Astrocyte (in vitro differentiated cells and primary cell): ENCODE measurements around the gene PABPC1L. TPM values are rescaled to one million over a fixed set of nuclear protein-coding genes. Genes with fewer than 3 reads are reported as not detected.

Source experiments
- DNase-seq: peaks from one replicate; pipeline ENCODE4 v3.0.0-alpha.2; 2010; ENCODE audit warnings: low read depth
- FAIRE-seq: peaks from 2 replicates; lab custom pipeline; 2011; peaks lifted over from hg19 to GRCh38; lab: Jason Lieb, UNC
- H2AFZ ChIP-seq: 2 replicates; pipeline ENCODE4 v1.6.0; 2012; ENCODE audit warnings: low read depth, low read length, inconsistent platforms
- H3K27ac ChIP-seq: 2 replicates; pipeline ENCODE4 v1.5.1; 2011; ENCODE audit warnings: low read depth, low read length, inconsistent platforms
- H3K27me3 ChIP-seq: 2 replicates; pipeline ENCODE4 v1.6.0; 2011; ENCODE audit warnings: low read length, inconsistent platforms; ENCODE audit not compliant: insufficient read depth
- H3K36me3 ChIP-seq: 2 replicates; pipeline ENCODE4 v1.5.1; 2011; ENCODE audit warnings: low read length, inconsistent platforms; ENCODE audit not compliant: insufficient read depth
- H3K4me1 ChIP-seq: 2 replicates; pipeline ENCODE4 v1.5.1; 2011; ENCODE audit warnings: low read length, inconsistent platforms; ENCODE audit not compliant: insufficient read depth
- H3K4me2 ChIP-seq: 2 replicates; pipeline ENCODE4 v1.6.0; 2012; ENCODE audit warnings: low read length, inconsistent platforms
- H3K4me3 ChIP-seq: 2 replicates; pipeline ENCODE4 v1.5.1; 2011; ENCODE audit warnings: low read depth, mild to moderate bottlenecking, low read length, inconsistent platforms; ENCODE audit not compliant: insufficient read depth
- H3K79me2 ChIP-seq: 2 replicates; pipeline ENCODE4 v1.6.0; 2012; ENCODE audit warnings: mild to moderate bottlenecking, low read length, inconsistent platforms; ENCODE audit not compliant: insufficient read depth
- H3K9ac ChIP-seq: 2 replicates; pipeline ENCODE4 v1.6.0; 2012; ENCODE audit warnings: mild to moderate bottlenecking, low read length, inconsistent platforms
- H3K9me3 ChIP-seq: 2 replicates; pipeline ENCODE4 v1.5.1; 2012; ENCODE audit warnings: low read depth, mild to moderate bottlenecking, low read length, inconsistent platforms; ENCODE audit not compliant: insufficient read depth
- H4K20me1 ChIP-seq: 2 replicates; pipeline ENCODE4 v1.6.0; 2012; ENCODE audit warnings: low read length, inconsistent platforms; ENCODE audit not compliant: insufficient read depth
- H3K27ac Mint-ChIP-seq: one replicate; pipeline ENCODE4 v1.8.0; 2021; ENCODE audit warnings: mild to moderate bottlenecking, mixed read lengths; ENCODE audit not compliant: unreplicated experiment
- H3K27me3 Mint-ChIP-seq: one replicate; pipeline ENCODE4 v1.8.0; 2021; ENCODE audit warnings: low read depth, mixed read lengths; ENCODE audit not compliant: unreplicated experiment
- H3K36me3 Mint-ChIP-seq: one replicate; pipeline ENCODE4 v1.8.0; 2021; ENCODE audit warnings: low read depth, mixed read lengths; ENCODE audit not compliant: unreplicated experiment
- H3K4me1 Mint-ChIP-seq: one replicate; pipeline ENCODE4 v1.8.0; 2021; ENCODE audit warnings: low read depth, mixed read lengths; ENCODE audit not compliant: unreplicated experiment
- H3K4me3 Mint-ChIP-seq: one replicate; pipeline ENCODE4 v1.8.0; 2021; ENCODE audit warnings: mild to moderate bottlenecking, moderate library complexity, mixed read lengths; ENCODE audit not compliant: unreplicated experiment
- H3K9me3 Mint-ChIP-seq: one replicate; pipeline ENCODE4 v1.8.0; 2021; ENCODE audit warnings: mild to moderate bottlenecking, mixed read lengths; ENCODE audit not compliant: unreplicated experiment
- EZH2 ChIP-seq: IDR thresholded peaks from 2 replicates; pipeline ENCODE4 v1.6.1; 2012; ENCODE audit warnings: mild to moderate bottlenecking, low read length, inconsistent platforms; ENCODE audit not compliant: insufficient read depth
- total RNA-seq: library from RNA; stranded (reverse); gene quantifications from 2 replicates; pipeline ENCODE4 v1.2.1, GENCODE V29; 2021
- TF ChIP-seq, protein P1 (sequence below): IDR thresholded peaks from 2 replicates; pipeline ENCODE4 v1.5.1; 2011; ENCODE audit warnings: low read depth, mild to moderate bottlenecking, inconsistent platforms, low read length, moderate library complexity; ENCODE audit not compliant: insufficient read depth

The PABPC1L gene
- total RNA-seq, 1 donor from 2014 or later: 48.7 TPM

DNA sequence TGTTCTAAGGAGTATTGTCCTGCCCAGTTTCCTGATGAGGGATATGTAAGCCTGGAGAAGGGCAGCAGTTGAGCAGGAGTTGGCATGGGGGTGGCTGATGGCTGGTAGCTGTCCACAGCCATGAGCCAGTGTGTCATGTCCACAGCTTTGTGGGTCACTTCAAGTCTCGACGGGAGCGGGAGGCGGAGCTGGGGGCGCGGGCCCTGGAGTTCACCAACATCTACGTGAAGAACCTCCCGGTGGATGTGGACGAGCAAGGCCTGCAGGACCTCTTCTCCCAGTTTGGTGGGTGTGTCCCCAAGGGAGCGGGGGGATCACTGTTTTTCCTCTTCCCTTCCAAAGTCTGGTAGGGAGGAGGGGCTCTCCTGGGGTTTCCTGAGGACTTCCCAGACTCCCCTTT lies 8.9 kb downstream of the PABPC1L start:
- Mint-ChIP-seq H3K4me1 (no peaks in the 10 kb centered on the region), H3K27ac (no peak overlapping the region), H3K4me3 (no peak overlapping the region), H3K36me3 (peaks cover 21% of the 10 kb centered on the region), H3K9me3 (no peaks in the 10 kb centered on the region), H3K27me3 (no peaks in the 10 kb centered on the region)
- no peaks in the 10 kb centered on the region for H4K20me1 ChIP-seq
- FAIRE-seq: no peak
- no peak for DNase-seq
- H3K4me3 ChIP-seq: no peak overlapping the region
- no peaks in the 10 kb centered on the region for H3K79me2 ChIP-seq
- no peak overlapping the region for H3K9ac ChIP-seq
- no peaks in the 10 kb centered on the region for H3K4me1 ChIP-seq
- H3K27me3 ChIP-seq: no peaks in the 10 kb centered on the region
- no peak overlapping the region for H2AFZ ChIP-seq
- no peak overlapping the region for H3K27ac ChIP-seq
- no peak overlapping the region for H3K4me2 ChIP-seq
- peaks cover 10% of the 10 kb centered on the region for H3K36me3 ChIP-seq
- no peaks in the 10 kb centered on the region for H3K9me3 ChIP-seq
- TF ChIP-seq EZH2: no peak
- TF ChIP-seq, protein P1, sequence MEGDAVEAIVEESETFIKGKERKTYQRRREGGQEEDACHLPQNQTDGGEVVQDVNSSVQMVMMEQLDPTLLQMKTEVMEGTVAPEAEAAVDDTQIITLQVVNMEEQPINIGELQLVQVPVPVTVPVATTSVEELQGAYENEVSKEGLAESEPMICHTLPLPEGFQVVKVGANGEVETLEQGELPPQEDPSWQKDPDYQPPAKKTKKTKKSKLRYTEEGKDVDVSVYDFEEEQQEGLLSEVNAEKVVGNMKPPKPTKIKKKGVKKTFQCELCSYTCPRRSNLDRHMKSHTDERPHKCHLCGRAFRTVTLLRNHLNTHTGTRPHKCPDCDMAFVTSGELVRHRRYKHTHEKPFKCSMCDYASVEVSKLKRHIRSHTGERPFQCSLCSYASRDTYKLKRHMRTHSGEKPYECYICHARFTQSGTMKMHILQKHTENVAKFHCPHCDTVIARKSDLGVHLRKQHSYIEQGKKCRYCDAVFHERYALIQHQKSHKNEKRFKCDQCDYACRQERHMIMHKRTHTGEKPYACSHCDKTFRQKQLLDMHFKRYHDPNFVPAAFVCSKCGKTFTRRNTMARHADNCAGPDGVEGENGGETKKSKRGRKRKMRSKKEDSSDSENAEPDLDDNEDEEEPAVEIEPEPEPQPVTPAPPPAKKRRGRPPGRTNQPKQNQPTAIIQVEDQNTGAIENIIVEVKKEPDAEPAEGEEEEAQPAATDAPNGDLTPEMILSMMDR: no peak

DNA sequence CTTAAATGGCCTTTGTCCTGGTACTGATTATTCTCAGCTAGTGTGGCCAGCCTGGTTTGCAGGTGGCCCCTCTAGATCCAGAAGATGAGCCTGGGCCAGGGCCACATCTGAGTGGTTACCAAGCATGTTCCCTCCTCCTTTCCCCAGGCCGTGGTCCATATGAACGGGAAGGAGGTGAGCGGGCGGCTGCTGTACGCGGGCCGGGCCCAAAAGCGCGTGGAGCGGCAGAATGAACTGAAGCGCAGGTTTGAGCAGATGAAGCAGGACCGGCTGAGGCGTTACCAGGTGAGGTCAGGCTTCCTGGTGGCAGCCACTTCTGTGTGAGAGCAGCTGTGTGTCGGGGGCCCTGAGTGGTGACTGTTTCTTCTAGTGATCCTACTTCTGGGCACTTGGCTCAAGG lies 11.6 kb downstream of the PABPC1L start:
- no peaks in the 10 kb centered on the region for H3K4me1 Mint-ChIP-seq
- Histone ChIP-seq H4K20me1 (no peaks in the 10 kb centered on the region), H3K36me3 (peaks cover 15% of the 10 kb centered on the region), H3K4me2 (no peak overlapping the region), H3K27ac (no peak overlapping the region), H2AFZ (no peak overlapping the region), H3K27me3 (no peaks in the 10 kb centered on the region), H3K79me2 (no peaks in the 10 kb centered on the region), H3K4me3 (no peak overlapping the region), H3K4me1 (no peaks in the 10 kb centered on the region), H3K9ac (no peak overlapping the region), H3K9me3 (no peaks in the 10 kb centered on the region)
- no peak overlapping the region for H3K27ac Mint-ChIP-seq
- FAIRE-seq (no peak), DNase-seq (no peak)
- peaks cover 22% of the 10 kb centered on the region for H3K36me3 Mint-ChIP-seq
- H3K9me3 Mint-ChIP-seq: no peaks in the 10 kb centered on the region
- no peak for TF ChIP-seq EZH2
- TF ChIP-seq, protein P1: no peak
- H3K4me3 Mint-ChIP-seq: no peak overlapping the region
- no peaks in the 10 kb centered on the region for H3K27me3 Mint-ChIP-seq

DNA sequence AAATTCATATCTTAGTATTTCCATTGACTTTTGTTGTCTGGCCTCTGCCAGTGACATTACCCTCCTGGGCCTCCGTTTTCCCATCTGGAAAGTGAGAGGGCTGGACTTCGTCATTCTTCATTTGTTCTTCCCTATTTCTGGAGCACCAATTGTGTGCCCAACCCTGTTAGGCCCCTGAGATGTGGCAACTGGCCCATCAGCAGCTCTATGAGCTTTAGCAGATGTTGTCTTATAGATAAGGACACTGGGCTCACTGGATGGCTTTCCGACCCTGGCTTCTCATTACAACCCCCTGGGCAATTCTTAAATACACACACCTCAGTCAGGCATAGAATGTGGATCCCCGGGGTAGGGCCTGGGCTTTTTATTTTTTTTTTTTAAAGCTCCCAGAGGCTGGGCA lies 14.7 kb downstream of the PABPC1L start:
- H3K4me1 Mint-ChIP-seq: no peaks in the 10 kb centered on the region
- TF ChIP-seq, protein P1: no peak
- no peak for TF ChIP-seq EZH2
- no peaks in the 10 kb centered on the region for H3K9me3 ChIP-seq

More for the DNA sequence above, 14.7 kb downstream of the PABPC1L start:
- Histone ChIP-seq H3K27me3 (no peaks in the 10 kb centered on the region), H3K36me3 (peaks cover 12% of the 10 kb centered on the region), H2AFZ (no peak overlapping the region), H3K4me2 (no peak overlapping the region), H3K27ac (no peak overlapping the region), H3K79me2 (no peaks in the 10 kb centered on the region), H3K9ac (no peak overlapping the region), H3K4me3 (no peak overlapping the region), H4K20me1 (no peaks in the 10 kb centered on the region), H3K4me1 (no peaks in the 10 kb centered on the region)
- Mint-ChIP-seq H3K9me3 (no peaks in the 10 kb centered on the region), H3K27ac (no peak overlapping the region), H3K27me3 (no peaks in the 10 kb centered on the region), H3K36me3 (peaks cover 16% of the 10 kb centered on the region), H3K4me3 (no peak overlapping the region)
- no peak for DNase-seq
- FAIRE-seq: no peak
